ENCODE data around the gene HOXA9.

DNA sequence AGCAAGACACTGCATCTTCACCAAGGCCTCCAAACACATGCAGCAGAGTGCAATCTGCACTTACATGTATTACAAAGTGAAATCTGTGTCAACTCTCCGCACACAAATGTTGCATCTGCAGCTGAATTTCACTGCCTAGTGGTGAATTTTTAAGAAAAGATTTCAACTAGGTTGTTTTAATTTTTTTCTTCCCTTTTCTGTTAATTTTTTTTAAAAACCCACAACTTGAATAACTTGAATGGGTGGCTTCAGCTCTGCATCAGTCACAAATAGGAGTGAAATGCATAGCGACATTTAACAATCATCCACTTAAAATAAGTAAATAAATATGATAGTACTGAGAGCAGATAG lies 28.6 kb upstream of the HOXA9 start:
- TF ChIP-seq, protein P1, sequence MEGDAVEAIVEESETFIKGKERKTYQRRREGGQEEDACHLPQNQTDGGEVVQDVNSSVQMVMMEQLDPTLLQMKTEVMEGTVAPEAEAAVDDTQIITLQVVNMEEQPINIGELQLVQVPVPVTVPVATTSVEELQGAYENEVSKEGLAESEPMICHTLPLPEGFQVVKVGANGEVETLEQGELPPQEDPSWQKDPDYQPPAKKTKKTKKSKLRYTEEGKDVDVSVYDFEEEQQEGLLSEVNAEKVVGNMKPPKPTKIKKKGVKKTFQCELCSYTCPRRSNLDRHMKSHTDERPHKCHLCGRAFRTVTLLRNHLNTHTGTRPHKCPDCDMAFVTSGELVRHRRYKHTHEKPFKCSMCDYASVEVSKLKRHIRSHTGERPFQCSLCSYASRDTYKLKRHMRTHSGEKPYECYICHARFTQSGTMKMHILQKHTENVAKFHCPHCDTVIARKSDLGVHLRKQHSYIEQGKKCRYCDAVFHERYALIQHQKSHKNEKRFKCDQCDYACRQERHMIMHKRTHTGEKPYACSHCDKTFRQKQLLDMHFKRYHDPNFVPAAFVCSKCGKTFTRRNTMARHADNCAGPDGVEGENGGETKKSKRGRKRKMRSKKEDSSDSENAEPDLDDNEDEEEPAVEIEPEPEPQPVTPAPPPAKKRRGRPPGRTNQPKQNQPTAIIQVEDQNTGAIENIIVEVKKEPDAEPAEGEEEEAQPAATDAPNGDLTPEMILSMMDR (IDR thresholded peaks at IDR 0.05), result no peak
- TF ChIP-seq POLR2A (IDR thresholded peaks at IDR 0.05) (no peak), EP300 (IDR thresholded peaks at IDR 0.05) (no peak)

All from ovary (tissue), 3 donors.